Hippocampal formation (tissue), 2 donors: Measurements from ENCODE around the gene AMHR2.

ENCODE experiments used
- DNase-seq, 2 donors: peaks; one replicate each; lab custom pipeline; 2025; lab: John Stamatoyannopoulos, UW

The AMHR2 gene

GRCh38 chr12:53452159-53453077, 28.8 kb downstream of the AMHR2 start:
- DNase-seq: peak; percentile 73 to 91

- no peak for DNase-seq
Measured at GRCh38 chr12:53453953-53454640, 30.4 kb downstream of the AMHR2 start.

GRCh38 chr12:53454707-53455106, 31.1 kb downstream of the AMHR2 start:
- DNase-seq: no peak

- no peak for DNase-seq
Measured at GRCh38 chr12:53456654-53457366, 33.2 kb downstream of the AMHR2 start.

DNA sequence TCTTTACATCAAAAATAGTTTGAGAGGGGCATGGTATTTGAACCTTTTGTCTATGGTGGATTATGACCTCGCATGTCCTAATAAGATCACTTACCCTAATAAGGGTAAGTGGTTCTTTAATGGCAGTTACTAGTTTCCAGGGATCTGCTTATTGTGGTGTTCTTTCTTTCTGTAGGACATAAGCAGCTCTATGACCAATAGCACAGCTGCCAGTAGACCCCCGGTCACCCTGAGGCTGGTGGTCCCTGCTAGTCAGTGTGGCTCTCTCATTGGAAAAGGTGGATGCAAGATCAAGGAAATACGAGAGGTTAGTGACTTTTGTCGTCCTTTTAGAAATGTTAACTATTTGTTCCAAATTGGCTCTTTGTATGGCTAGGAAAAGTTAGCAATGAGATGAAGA, 35.4 kb downstream of the AMHR2 start:
- DNase-seq: no peak

DNA sequence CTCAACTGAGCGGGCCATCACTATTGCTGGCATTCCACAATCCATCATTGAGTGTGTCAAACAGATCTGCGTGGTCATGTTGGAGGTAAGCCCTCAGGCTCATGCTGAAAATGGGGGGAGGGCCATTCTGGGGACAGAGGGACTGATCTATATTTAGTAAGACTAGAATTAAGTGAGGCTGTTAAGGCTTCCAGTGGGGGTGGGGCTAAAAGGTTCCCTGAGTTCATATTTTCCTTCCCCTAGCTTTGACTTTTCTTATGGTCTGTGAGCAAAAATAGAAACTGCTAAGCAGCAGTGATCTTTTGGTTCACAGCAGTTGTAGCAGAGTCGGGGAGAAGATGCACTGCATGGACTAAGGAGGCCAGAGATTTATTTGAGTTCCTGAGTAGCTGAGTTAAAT, 37.4 kb downstream of the AMHR2 start:
- no peak for DNase-seq

- no peak for DNase-seq
Measured at GRCh38 chr12:53461591-53461990, 37.9 kb downstream of the AMHR2 start.

DNA sequence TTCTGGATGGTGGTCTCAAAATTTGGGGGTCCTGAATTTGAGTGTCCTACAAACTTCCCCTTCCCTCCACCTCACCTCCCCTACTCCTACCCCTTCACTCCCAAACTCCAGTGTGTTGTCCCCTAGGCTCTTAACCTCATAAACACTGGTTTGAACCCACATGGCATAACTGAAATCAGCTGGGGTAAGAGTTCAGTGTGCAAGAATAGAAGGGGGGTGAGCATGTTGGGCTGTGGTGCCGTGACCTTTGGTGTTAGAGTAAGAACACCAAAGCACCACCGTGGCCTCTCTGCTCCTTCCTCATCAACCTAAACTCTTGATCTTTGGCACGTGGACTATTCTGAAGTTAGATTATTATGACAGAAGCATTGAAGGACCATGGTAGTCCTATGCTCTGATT, 39.3 kb downstream of the AMHR2 start:
- no peak for DNase-seq

DNA sequence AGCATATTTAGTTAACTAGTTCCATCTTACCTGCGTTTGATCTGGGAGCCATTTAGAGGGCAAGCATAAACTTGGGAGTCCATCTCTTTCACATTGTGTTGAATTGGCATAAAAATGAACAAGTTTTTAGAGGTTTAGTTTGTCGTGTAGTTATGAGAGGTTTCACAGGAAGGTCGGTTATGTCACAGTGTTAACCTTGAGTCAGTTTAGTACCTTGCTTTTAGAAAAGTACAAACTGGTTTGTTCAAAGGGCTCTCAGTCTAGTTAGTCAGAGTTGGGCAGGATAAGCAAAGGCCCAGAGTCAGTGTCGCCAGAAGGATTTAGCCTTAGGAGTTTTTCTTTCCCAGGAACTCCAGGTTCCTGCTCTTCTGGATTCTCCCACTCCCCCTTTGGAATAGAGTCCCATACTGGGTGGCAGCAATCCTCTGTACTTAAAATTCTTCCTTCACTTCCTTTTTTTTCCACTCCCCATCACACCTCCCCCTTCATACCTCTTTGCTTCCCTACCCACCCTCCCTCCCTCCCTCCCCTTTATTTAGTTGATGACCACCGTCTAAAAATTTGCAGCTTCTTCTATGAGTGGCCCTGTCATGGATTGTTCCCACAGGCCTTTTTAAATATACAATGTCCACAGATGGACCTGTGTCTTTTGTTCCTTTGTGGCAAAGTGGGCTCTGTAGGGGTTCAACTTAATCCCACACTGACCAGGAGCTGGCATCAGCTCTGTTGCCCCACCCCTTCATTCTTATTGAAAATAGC, 40.3 kb downstream of the AMHR2 start:
- no peak for DNase-seq

DNA sequence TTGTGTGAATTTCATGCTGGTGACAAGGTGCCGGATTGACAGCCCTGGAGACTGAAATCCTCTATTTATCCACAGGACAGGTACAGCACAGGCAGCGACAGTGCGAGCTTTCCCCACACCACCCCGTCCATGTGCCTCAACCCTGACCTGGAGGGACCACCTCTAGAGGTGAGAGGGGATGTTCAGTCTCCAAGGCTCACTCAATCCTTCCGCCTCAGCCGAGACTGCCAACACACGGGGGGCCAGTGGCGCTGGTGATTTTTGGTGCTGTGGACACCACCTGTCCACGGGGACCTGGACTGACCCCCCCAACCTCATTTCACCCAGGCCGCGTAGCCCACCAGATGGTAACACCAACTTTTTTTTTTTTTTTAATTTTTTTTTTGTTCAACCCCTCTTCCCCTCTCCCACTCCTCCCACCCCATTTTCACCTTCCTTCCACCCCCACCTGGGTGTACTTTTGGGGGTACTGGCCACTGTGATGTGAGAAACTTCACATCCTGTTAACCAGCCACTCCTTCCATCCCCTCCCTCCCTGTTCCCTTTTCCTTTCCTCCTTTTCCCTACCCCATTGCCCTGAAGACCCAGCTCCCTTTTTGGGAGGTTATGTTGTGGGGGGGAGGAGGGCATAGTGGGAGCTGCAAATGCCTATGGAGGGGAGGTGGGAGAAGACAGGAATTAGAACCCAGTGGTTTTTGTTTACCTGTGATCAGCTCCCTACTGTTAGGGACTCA, 41.2 kb downstream of the AMHR2 start:
- no peak for DNase-seq

DNA sequence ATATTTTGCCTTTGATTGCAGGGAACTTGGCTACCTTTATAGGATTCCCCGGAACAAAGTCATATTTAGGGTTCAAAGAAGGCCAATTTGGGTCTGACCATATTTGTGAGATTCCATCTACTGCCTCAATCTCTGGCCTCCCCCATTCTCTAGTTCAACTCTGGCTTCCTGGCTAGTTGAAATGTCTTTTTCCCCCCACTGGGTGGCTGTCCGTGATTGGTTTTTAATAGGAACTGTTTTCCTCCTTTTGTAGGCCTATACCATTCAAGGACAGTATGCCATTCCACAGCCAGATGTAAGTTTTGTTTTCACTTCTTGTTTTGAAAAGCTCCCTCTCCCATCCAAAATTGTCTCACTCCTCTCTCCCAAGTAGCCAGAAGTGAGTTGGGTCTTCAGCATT, 42.0 kb downstream of the AMHR2 start:
- no peak for DNase-seq

DNA sequence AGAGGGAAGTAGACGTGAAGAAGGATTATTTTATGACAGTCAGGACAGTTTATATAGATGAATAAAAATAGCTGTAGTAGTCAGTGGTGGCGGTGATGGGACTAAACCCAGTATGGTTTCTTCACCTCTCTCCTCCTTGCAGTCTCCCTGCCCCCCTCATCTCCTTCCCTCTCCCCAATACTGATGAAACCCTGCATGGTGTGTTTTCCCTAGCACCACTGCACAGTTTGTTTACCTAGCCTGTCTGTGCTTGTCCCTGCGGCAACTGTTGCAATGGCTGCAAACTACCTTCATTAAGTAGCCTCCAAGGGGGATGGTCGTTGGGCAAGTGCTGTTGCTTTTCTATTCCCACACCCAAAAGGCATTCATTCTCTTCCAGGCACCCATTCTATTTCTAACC, 43.0 kb downstream of the AMHR2 start:
- no peak for DNase-seq

- DNase-seq: no peak
Measured at GRCh38 chr12:53467082-53467481, 43.4 kb downstream of the AMHR2 start.

GRCh38 chr12:53467880-53468279, 44.2 kb downstream of the AMHR2 start:
- DNase-seq: no peak

DNA sequence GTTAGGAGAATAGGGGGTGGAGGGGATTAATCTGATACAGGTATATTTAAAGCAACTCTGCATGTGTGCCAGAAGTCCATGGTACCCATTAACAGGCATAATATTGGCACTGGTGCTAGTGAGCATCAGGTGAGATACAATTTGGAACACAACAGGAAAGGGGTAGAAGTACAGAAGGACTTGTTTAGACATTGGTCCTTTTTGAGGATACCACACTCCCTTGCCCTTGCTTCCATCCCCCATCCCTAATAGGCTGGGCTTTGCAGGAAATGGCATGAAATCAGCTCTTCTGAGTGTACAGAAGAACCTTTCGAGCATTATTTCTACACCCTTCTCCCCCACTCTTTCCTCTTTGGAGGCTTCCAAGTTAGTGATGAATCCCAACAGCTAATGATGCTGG, 44.6 kb downstream of the AMHR2 start:
- no peak for DNase-seq

- no peak for DNase-seq
Measured at GRCh38 chr12:53472056-53472582, 48.5 kb downstream of the AMHR2 start.

GRCh38 chr12:53474077-53474476, 50.4 kb downstream of the AMHR2 start:
- no peak for DNase-seq

- no peak for DNase-seq
Measured at GRCh38 chr12:53474819-53475218, 51.2 kb downstream of the AMHR2 start.

DNA sequence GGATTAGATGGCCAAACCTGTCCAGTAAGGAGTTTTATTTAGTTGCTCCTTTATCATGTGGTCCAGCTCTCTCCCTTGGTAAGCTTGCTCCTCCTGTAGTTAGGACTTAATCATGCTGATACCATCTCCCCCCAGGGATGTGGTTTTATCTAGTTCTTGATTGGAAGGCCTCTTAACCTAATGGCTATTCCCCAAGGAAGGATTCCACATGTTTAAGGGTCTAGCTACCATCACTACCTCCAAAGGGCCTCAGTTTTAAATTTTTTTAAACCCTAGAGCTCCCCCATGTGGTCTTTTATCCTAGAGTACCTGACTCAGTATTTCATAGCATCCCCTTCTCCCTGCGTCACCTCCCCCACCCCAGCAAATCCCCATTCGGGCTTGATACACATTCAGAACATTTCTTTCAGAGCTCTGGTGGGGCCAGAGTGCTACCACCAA, 53.1 kb downstream of the AMHR2 start:
- no peak for DNase-seq

DNA sequence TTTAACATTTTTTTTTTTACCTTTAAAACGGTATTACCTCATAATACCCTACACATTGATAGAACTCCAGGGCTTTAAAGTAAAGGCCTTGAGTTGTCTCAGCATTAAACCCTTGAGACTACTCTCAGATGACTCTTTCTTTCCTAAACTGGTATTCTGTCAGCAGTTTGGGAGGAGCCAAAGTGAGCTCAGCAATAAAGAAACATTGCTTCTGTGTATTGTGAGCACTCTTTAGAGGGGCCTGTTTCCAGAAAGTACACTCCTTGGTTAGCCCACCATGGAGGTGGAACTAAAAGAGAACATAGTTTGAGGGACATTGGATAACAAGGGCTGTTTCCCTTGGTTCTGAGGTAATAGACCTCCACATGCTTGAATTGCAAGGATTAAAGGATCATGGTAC, 55.2 kb downstream of the AMHR2 start:
- DNase-seq: no peak

- no peak for DNase-seq
Measured at GRCh38 chr12:53479331-53479730, 55.7 kb downstream of the AMHR2 start.
